ENCODE measurements around the gene FUCA2. TPM values are rescaled to one million over a fixed set of nuclear protein-coding genes. Genes with fewer than 3 reads are reported as not detected.

FUCA2 gene
- total and polyA plus RNA-seq, 8 donors = 16.2 to 36.7 (median 26.7) TPM

GRCh38 chr6:143498428-143498827 lies 13.1 kb downstream of the FUCA2 start:
- Histone ChIP-seq H3K4me1 (no peaks in the 10 kb centered on the region), H3K27ac (no peak overlapping the region), H3K27me3 (no peaks in the 10 kb centered on the region), H3K36me3 (peaks cover 0 to 15% (median 0%) of the 10 kb centered on the region in 3 donors), H3K9me3 (no peaks in the 10 kb centered on the region), H3K4me3 (no peak overlapping the region)
- TF ChIP-seq, protein P1, sequence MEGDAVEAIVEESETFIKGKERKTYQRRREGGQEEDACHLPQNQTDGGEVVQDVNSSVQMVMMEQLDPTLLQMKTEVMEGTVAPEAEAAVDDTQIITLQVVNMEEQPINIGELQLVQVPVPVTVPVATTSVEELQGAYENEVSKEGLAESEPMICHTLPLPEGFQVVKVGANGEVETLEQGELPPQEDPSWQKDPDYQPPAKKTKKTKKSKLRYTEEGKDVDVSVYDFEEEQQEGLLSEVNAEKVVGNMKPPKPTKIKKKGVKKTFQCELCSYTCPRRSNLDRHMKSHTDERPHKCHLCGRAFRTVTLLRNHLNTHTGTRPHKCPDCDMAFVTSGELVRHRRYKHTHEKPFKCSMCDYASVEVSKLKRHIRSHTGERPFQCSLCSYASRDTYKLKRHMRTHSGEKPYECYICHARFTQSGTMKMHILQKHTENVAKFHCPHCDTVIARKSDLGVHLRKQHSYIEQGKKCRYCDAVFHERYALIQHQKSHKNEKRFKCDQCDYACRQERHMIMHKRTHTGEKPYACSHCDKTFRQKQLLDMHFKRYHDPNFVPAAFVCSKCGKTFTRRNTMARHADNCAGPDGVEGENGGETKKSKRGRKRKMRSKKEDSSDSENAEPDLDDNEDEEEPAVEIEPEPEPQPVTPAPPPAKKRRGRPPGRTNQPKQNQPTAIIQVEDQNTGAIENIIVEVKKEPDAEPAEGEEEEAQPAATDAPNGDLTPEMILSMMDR (IDR thresholded peaks at IDR 0.05) = no peak
- intact Hi-C loops (cut with DNase I) = no loop called here
- DNase-seq = no peak
- 94 to 96% methylated on average over 4 of the region's 4 CpGs for WGBS, 2 donors
- no peak for ATAC-seq
- FAIRE-seq = no peak

- no peak for FAIRE-seq
These were observed 14.5 kb downstream of the FUCA2 start for GRCh38 chr6:143496974-143497373.

DNA sequence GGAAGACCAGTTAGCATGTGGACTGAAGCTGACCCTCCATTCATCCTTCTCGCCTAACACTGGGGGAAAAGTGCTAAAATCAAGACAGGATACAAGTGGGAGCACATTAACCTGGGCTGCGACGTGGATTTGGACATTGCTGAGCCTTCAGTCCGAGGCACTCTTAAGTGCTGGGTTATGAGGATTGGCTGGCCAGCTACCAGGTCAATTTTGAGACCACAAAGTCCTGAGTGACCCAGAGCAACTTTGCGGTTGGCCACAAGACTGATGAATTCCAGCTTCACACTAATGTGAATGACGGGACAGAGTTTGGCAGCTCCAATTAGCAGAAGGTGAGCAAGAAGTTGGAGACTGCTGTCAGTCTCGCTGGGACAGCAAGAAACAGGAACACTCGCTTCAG lies 20.7 kb downstream of the FUCA2 start:
- FAIRE-seq = no peak
- TF ChIP-seq, protein P1 (IDR thresholded peaks at IDR 0.05) = no peak
- 94 to 97% methylated on average over 8 of the region's 8 CpGs for WGBS, 2 donors

More at GRCh38 chr6:143496974-143497373, 14.5 kb downstream of the FUCA2 start:
- no peaks in the 10 kb centered on the region for H3K9me3 ChIP-seq
- H3K4me3 ChIP-seq = no peak overlapping the region
- no peaks in the 10 kb centered on the region for H3K4me1 ChIP-seq
- WGBS, 2 donors = 98 to 100% methylated on average over 1 of the region's 1 CpG
- no peak for DNase-seq
- intact Hi-C loops (cut with DNase I) = no loop called here
- peaks cover 0 to 15% (median 0%) of the 10 kb centered on the region in 3 donors for H3K36me3 ChIP-seq
- TF ChIP-seq, protein P1 (IDR thresholded peaks at IDR 0.05) = no peak
- no peaks in the 10 kb centered on the region for H3K27me3 ChIP-seq
- ATAC-seq = no peak
- no peak overlapping the region for H3K27ac ChIP-seq

DNA sequence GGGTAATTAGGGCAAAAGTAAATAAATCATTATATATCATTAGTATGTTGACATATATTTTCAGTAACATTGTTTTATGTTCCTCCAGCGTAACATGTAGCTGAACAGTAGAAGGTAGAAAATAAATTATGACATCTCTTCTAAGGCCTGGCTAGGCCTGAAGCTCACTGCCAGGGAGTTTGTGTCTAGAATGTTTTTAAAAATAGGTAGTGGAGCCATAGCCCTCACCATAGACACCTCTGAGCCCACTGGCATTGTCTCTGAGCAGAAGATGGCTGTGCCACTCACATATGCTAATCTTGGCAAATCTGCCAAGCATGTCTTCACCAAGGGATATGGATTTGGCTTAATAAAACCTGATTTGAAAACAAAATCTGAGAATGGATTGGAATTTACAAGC lies 21.3 kb downstream of the FUCA2 start:
- WGBS, 2 donors = 98 to 100% methylated on average over 1 of the region's 1 CpG
- Histone ChIP-seq H3K4me3 (no peak overlapping the region), H3K36me3 (no peaks in the 10 kb centered on the region), H3K4me1 (no peaks in the 10 kb centered on the region), H3K27ac (no peak overlapping the region), H3K27me3 (no peaks in the 10 kb centered on the region), H3K9me3 (no peaks in the 10 kb centered on the region)
- FAIRE-seq (no peak), ATAC-seq (no peak), DNase-seq (no peak)
- TF ChIP-seq, protein P1 (IDR thresholded peaks at IDR 0.05) = no peak
- intact Hi-C loops (cut with DNase I) = no loop called here

More for the DNA sequence above, 20.7 kb downstream of the FUCA2 start:
- H3K36me3 ChIP-seq = no peaks in the 10 kb centered on the region
- no peak overlapping the region for H3K27ac ChIP-seq
- no peaks in the 10 kb centered on the region for H3K4me1 ChIP-seq
- ATAC-seq = no peak
- intact Hi-C loops (cut with DNase I) = no loop called here
- H3K27me3 ChIP-seq = no peaks in the 10 kb centered on the region
- DNase-seq = no peak
- H3K9me3 ChIP-seq = no peaks in the 10 kb centered on the region
- H3K4me3 ChIP-seq = no peak overlapping the region

DNA sequence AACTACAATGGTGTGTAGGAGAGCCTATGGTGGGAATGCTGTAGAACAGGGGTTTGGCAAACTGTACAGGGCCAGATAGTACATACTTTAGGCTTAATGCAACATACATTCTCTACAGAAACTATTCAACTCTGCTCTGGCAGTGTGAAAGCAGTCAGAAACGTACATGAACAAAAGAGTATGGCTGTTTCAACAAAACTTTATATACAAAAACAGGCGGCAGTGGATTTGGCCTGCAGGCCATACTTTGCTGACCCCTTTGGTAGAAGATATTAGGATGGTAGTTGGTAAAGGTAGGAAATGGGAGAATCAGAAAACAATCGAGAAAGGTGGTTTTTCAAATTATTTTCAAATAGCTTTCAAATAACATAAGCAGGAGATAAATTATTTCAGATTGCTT lies 24.8 kb downstream of the FUCA2 start:
- Histone ChIP-seq H3K4me3 (no peak overlapping the region), H3K27me3 (no peaks in the 10 kb centered on the region), H3K36me3 (no peaks in the 10 kb centered on the region), H3K4me1 (no peaks in the 10 kb centered on the region), H3K27ac (no peak overlapping the region), H3K9me3 (no peaks in the 10 kb centered on the region)
- no peak for DNase-seq
- TF ChIP-seq, protein P1 (IDR thresholded peaks at IDR 0.05) = no peak
- 89 to 93% methylated on average over 3 of the region's 3 CpGs for WGBS, 2 donors
- intact Hi-C loops (cut with DNase I) = no loop called here
- ATAC-seq = no peak
- no peak for FAIRE-seq

All from pancreas (tissue), 10 donors.